ENCODE measurements around the gene METTL17.

GRCh38 chr14:20970647-20970982 is 19.2 kb upstream of the METTL17 start:
- TF ChIP-seq CTCF (IDR thresholded peaks at IDR 0.05): no peak
- TF ChIP-seq CREM (CRISPR knock-in tag; IDR thresholded peaks at IDR 0.05): no peak
- TF ChIP-seq E2F1 (CRISPR knock-in tag; IDR thresholded peaks at IDR 0.05): no peak
- no peak for TF ChIP-seq E2F4 (CRISPR knock-in tag; IDR thresholded peaks at IDR 0.05; ENCODE audit: borderline replicate concordance, low read depth)
- no peak for TF ChIP-seq FOXJ3 (CRISPR knock-in tag; IDR thresholded peaks at IDR 0.05; ENCODE audit: borderline replicate concordance)
- TF ChIP-seq MAX (CRISPR knock-in tag; IDR thresholded peaks at IDR 0.05): no peak
- TF ChIP-seq SMAD3 (CRISPR knock-in tag; IDR thresholded peaks at IDR 0.05; ENCODE audit: borderline replicate concordance): no peak
- no peak for TF ChIP-seq ERG (CRISPR knock-in tag; IDR thresholded peaks at IDR 0.05)
- no peak for TF ChIP-seq USF2 (CRISPR knock-in tag; IDR thresholded peaks at IDR 0.05)
- no peak for TF ChIP-seq ATF2 (CRISPR knock-in tag; IDR thresholded peaks at IDR 0.05; ENCODE audit: borderline replicate concordance, low read depth)
- TF ChIP-seq SP1 (CRISPR knock-in tag; conservative IDR thresholded peaks at IDR 0.05): no peak
- no peak for TF ChIP-seq OVOL2 (CRISPR knock-in tag; IDR thresholded peaks at IDR 0.05; ENCODE audit: borderline replicate concordance)

All from WTC11 (cell line).